GM19025 (cell line): ENCODE results near the gene INTS15.

Source experiments
- ATAC-seq: cut with Tn5 transposase; IDR thresholded peaks from one replicate; pipeline ENCODE4 v1.9.1; 2021; ENCODE audit warnings: mild to moderate bottlenecking, low read depth, moderate library complexity; ENCODE audit not compliant: unreplicated experiment

The INTS15 gene

GRCh38 chr7:6640246-6640721 lies 50.5 kb downstream of the INTS15 start:
- ATAC-seq, result no peak

GRCh38 chr7:6641305-6642035 lies 51.6 kb downstream of the INTS15 start:
- ATAC-seq, result no peak

GRCh38 chr7:6642239-6642839 lies 52.5 kb downstream of the INTS15 start:
- ATAC-seq, result no peak

- ATAC-seq, result no peak
Observed at GRCh38 chr7:6642861-6643640, 53.2 kb downstream of the INTS15 start.

- ATAC-seq, result no peak
Observed at GRCh38 chr7:6643915-6644625, 54.2 kb downstream of the INTS15 start.

- no peak for ATAC-seq
Observed at GRCh38 chr7:6644728-6645127, 54.9 kb downstream of the INTS15 start.

GRCh38 chr7:6646465-6646864 lies 56.6 kb downstream of the INTS15 start:
- no peak for ATAC-seq

- ATAC-seq, result no peak
Observed at GRCh38 chr7:6647080-6647479, 57.3 kb downstream of the INTS15 start.

GRCh38 chr7:6647541-6647940 lies 57.7 kb downstream of the INTS15 start:
- ATAC-seq, result no peak

GRCh38 chr7:6648066-6648814 lies 58.4 kb downstream of the INTS15 start:
- no peak for ATAC-seq

GRCh38 chr7:6648815-6649104 lies 58.9 kb downstream of the INTS15 start:
- no peak for ATAC-seq

GRCh38 chr7:6649241-6649961 lies 59.6 kb downstream of the INTS15 start:
- no peak for ATAC-seq

- ATAC-seq, result no peak
Observed at GRCh38 chr7:6650086-6650485, 60.3 kb downstream of the INTS15 start.

- no peak for ATAC-seq
Observed at GRCh38 chr7:6650521-6651011, 60.7 kb downstream of the INTS15 start.

GRCh38 chr7:6651851-6652445 lies 62.1 kb downstream of the INTS15 start:
- no peak for ATAC-seq

GRCh38 chr7:6652446-6653011 lies 62.7 kb downstream of the INTS15 start:
- no peak for ATAC-seq

GRCh38 chr7:6653071-6654003 lies 63.5 kb downstream of the INTS15 start:
- ATAC-seq, result no peak
